Measurements from ENCODE around the gene SEL1L. TPM values are rescaled to one million over a fixed set of nuclear protein-coding genes. Genes with fewer than 3 reads are reported as not detected.

The SEL1L gene
- total RNA-seq, 1 donor from 2014 or later = 74.7 TPM

GRCh38 chr14:81509321-81509720 is 24.3 kb downstream of the SEL1L start:
- Mint-ChIP-seq H3K27ac (no peak overlapping the region), H3K9me3 (no peaks in the 10 kb centered on the region), H3K27me3 (ENCODE audit: low read depth) (no peaks in the 10 kb centered on the region), H3K4me1 (peaks cover 7% of the 10 kb centered on the region), H3K36me3 (peaks cover 46% of the 10 kb centered on the region), H3K4me3 (no peak overlapping the region)
- DNase-seq (ENCODE audit: low spot score in 2 of 2, unreplicated experiment in 2 of 2) = no peak
- TF ChIP-seq CTCF (IDR thresholded peaks at IDR 0.05; ENCODE audit: unreplicated experiment) = no peak

- no peak for TF ChIP-seq CTCF (IDR thresholded peaks at IDR 0.05; ENCODE audit: unreplicated experiment)
- DNase-seq (ENCODE audit: low spot score in 2 of 2, unreplicated experiment in 2 of 2) = no peak
- Mint-ChIP-seq H3K27ac (no peak overlapping the region), H3K4me1 (peaks cover 10% of the 10 kb centered on the region), H3K4me3 (no peak overlapping the region), H3K9me3 (no peaks in the 10 kb centered on the region), H3K27me3 (ENCODE audit: low read depth) (no peaks in the 10 kb centered on the region), H3K36me3 (peaks cover 44% of the 10 kb centered on the region)
Measured at GRCh38 chr14:81506487-81506886, 27.2 kb downstream of the SEL1L start.

- no peaks in the 10 kb centered on the region for H3K9me3 Mint-ChIP-seq
- no peak overlapping the region for H3K4me3 Mint-ChIP-seq
- TF ChIP-seq CTCF (IDR thresholded peaks at IDR 0.05; ENCODE audit: unreplicated experiment) = no peak
- no peaks in the 10 kb centered on the region for H3K27me3 Mint-ChIP-seq (ENCODE audit: low read depth)
- no peak overlapping the region for H3K27ac Mint-ChIP-seq
- peaks cover 7% of the 10 kb centered on the region for H3K4me1 Mint-ChIP-seq
- H3K36me3 Mint-ChIP-seq = peaks cover 50% of the 10 kb centered on the region
- no peak for DNase-seq (ENCODE audit: low spot score in 2 of 2, unreplicated experiment in 2 of 2)
Measured at GRCh38 chr14:81504864-81505263, 28.8 kb downstream of the SEL1L start.

- H3K4me3 Mint-ChIP-seq = no peak overlapping the region
- no peak for DNase-seq (ENCODE audit: low spot score in 2 of 2, unreplicated experiment in 2 of 2)
- H3K27me3 Mint-ChIP-seq (ENCODE audit: low read depth) = no peaks in the 10 kb centered on the region
- no peak for TF ChIP-seq CTCF (IDR thresholded peaks at IDR 0.05; ENCODE audit: unreplicated experiment)
- H3K9me3 Mint-ChIP-seq = no peaks in the 10 kb centered on the region
- peaks cover 47% of the 10 kb centered on the region for H3K36me3 Mint-ChIP-seq
- H3K27ac Mint-ChIP-seq = no peak overlapping the region
- no peaks in the 10 kb centered on the region for H3K4me1 Mint-ChIP-seq
Measured at GRCh38 chr14:81485781-81486180, 47.9 kb downstream of the SEL1L start.

GRCh38 chr14:81485372-81485771 is 48.3 kb downstream of the SEL1L start:
- no peak for TF ChIP-seq CTCF (IDR thresholded peaks at IDR 0.05; ENCODE audit: unreplicated experiment)
- DNase-seq (ENCODE audit: low spot score in 2 of 2, unreplicated experiment in 2 of 2) = no peak
- Mint-ChIP-seq H3K9me3 (no peaks in the 10 kb centered on the region), H3K4me3 (no peak overlapping the region), H3K27ac (no peak overlapping the region), H3K27me3 (ENCODE audit: low read depth) (no peaks in the 10 kb centered on the region), H3K36me3 (peaks cover 48% of the 10 kb centered on the region), H3K4me1 (no peaks in the 10 kb centered on the region)

GRCh38 chr14:81484120-81484519 is 49.5 kb downstream of the SEL1L start:
- no peak for TF ChIP-seq CTCF (IDR thresholded peaks at IDR 0.05; ENCODE audit: unreplicated experiment)
- DNase-seq (ENCODE audit: low spot score in 2 of 2, unreplicated experiment in 2 of 2) = no peak
- no peak overlapping the region for H3K4me3 Mint-ChIP-seq
- no peaks in the 10 kb centered on the region for H3K27me3 Mint-ChIP-seq (ENCODE audit: low read depth)
- no peak overlapping the region for H3K27ac Mint-ChIP-seq
- no peaks in the 10 kb centered on the region for H3K9me3 Mint-ChIP-seq
- H3K4me1 Mint-ChIP-seq = no peaks in the 10 kb centered on the region
- H3K36me3 Mint-ChIP-seq = peaks cover 46% of the 10 kb centered on the region

All from mesothelial cell of epicardium (in vitro differentiated cells).